HG03108 (cell line): ENCODE measurements around the gene UPB1.

Source experiments
- ATAC-seq: cut with Tn5 transposase; IDR thresholded peaks from one replicate; pipeline ENCODE4 v1.9.1; 2021; ENCODE audit warnings: moderate library complexity; ENCODE audit not compliant: unreplicated experiment

Gene UPB1

GRCh38 chr22:24503137-24503842, 8.2 kb downstream of the UPB1 start:
- peak; percentile 48 for ATAC-seq

DNA sequence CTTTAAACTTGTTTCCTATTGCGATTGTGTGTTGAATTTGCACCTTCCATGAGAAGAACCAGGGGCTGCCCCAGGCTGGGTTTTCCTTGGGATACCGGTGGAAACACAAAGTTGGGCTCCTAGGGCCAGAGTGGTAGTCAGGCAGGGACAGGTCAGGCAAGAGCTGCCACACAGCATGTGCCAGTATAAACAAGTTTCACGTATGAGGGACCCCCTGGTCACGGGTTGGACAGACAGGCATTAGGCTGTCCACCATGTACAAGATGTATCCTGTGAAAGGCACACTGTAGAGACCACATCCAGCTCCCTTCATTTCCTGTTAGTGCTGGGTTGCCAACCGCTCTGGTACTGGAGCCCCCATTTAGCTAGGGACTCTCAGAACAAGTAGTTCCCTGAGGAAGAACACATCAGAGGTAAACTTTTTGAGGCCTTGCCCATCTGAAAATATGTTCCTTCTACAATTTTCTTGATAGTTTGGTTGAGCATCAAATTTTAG, 8.8 kb downstream of the UPB1 start:
- ATAC-seq = no peak

- no peak for ATAC-seq
Observed at GRCh38 chr22:24504540-24504939, 9.4 kb downstream of the UPB1 start.

- no peak for ATAC-seq
Observed at GRCh38 chr22:24504956-24505736, 10.0 kb downstream of the UPB1 start.

GRCh38 chr22:24506802-24507438, 11.8 kb downstream of the UPB1 start:
- ATAC-seq = no peak

DNA sequence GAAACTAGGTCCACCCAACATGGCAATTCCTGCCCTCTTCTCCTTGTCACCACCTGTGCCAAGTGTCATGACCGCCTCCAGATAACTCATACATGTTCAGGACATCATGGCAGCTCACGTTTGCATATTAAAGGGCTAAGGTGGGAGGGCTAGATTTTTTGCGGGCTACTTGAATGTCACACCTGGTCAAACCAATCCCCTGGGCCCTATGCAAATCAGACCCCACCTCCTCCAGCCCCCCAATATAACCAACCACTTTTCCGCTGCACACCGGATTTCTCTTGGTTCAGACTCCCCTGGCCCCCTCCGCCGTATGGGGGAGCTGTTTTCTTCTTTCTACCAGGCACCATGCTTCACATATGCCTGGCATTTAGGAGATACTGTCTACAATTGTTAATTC, 12.6 kb downstream of the UPB1 start:
- ATAC-seq = no peak

- ATAC-seq = no peak
Observed at GRCh38 chr22:24510637-24511625, 15.8 kb downstream of the UPB1 start.

- ATAC-seq = no peak
Observed at GRCh38 chr22:24512043-24512442, 16.9 kb downstream of the UPB1 start.

DNA sequence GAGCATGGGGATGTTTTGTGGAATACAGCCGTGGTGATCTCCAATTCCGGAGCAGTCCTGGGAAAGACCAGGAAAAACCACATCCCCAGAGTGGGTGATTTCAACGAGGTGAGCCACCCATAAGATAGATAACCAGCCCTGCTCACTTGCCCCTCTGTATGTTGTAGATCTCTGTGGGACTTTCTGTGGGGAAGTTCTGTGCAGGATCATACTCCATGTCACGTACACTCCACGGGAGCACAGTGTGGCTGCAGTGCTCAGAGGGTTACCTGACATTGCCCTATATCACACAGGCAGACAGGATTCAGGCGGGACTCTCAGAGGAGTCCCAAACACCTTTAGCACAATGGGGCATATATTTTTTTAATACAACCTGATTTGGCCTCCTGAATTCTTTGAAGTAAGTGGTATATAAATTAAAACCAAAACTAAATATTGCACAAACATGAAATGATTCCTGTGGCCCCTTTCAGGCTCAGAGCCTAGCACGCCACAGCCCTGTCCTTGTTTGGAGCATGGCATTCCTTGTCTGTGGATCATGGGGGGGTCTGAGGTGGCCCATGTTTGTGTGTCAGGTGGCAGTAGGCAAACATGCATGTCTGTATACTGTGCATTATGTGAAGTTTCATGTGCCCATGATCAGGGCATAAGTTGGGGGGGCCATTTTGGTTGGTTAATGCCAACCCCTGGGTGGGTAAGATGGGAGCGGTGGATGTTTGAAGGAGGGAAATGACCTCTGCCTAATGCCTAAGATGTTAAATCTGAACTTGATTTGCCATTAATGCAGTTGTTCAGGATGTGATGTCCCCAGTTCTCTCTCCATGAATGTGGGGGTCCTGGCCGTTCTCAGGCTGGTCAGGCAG, 18.5 kb downstream of the UPB1 start:
- ATAC-seq = no peak

DNA sequence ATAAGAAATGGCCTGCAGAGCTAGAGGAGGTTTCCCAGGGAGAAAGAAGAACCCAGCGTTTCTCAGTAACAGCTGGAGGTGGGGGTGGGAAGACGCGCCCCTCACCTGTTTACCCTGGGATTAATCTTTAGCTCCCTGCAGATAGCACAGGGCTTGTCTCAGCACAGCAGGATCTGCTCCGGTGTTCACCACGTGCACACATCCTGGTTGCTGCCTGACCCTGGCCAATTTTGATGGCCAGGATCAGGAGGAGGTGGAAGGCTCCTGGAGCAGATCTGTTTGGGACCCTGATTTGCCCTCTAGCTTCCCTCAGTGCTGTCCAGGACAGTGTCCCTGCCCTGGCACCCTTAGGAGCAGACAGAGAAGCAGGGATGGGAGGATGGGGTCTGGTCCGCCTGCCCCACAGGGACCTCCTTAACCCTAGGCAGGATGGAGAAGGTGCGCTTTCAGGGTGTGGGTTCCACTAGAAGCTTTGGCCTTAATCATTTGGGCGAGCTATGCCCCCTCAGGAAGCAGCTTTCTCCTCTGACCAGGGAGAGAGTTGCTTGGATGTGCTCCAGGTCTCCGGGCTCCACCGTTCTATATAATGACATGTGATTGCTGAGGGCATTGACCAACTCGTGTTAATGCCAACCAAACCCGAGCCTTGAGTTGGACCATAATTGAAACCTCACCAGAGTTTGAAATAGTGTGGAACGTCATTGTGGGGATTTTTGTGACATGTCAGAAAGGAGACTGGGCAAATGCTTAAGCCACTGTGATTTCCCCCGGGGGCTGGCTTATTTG, 19.3 kb downstream of the UPB1 start:
- no peak for ATAC-seq

DNA sequence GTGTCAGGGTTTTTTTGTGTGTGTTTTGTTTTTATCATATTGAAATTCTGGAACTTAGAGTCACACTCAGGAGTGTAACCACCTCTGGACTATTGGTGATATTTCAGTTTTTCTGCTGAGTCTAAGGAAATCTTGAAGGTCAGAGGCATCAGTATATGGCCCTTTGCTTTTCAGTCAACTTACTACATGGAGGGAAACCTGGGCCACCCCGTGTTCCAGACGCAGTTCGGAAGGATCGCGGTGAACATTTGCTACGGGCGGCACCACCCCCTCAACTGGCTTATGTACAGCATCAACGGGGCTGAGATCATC, 19.9 kb downstream of the UPB1 start:
- ATAC-seq = no peak

- ATAC-seq = no peak
Observed at GRCh38 chr22:24516301-24516737, 21.2 kb downstream of the UPB1 start.

- ATAC-seq = no peak
Observed at GRCh38 chr22:24517446-24517845, 22.3 kb downstream of the UPB1 start.

DNA sequence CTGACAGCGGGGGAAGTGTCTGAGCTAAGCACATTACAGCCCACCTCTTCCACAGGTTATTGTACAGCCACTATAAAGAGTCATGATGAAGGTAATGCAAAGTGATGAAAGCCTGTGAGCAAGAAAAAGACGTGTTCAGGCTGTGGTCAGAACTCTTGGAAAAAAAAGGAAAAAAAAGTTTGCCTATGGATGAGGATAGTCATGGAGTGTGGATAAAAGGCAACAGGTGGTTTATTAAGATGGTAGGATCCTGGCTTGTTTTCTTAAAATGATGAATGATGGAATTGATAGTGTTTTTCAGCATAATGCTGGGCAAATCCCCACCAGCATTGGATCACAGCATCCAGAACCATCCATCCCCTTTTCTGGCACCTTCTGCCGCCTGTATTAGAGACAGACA, 23.1 kb downstream of the UPB1 start:
- ATAC-seq = no peak

DNA sequence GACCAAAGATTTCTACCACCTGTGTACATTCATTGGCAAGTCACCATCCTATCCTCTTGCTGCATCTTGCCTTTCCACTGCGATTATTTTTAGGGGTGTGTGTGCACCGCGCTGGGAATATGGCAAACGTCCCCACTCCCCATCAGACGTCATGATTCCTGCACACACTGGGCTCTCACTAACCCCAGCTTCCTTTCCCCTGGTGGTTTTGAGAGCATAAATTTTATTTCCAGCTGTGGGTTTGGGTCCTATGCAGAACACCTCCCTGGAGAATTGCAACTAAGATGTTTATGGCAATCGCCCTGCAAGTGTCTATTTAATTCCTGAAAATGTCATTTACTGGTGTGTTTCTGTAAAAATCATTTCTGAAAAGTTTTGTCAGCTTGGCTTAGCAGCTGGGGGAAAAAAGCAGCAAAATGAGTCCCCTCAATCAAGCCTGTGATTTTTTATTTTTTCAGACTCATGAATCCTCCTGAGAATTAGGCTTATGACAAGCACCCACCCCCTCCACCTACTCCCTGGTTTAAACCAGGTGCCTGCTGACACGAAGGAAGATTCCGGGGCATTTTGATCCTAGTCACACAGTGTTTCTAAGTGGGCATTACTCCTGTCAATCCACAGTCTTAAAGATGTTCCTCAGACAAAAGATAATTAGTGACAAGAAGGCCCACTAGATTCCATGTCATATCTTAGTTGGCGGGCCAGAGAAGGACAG, 23.8 kb downstream of the UPB1 start:
- no peak for ATAC-seq

DNA sequence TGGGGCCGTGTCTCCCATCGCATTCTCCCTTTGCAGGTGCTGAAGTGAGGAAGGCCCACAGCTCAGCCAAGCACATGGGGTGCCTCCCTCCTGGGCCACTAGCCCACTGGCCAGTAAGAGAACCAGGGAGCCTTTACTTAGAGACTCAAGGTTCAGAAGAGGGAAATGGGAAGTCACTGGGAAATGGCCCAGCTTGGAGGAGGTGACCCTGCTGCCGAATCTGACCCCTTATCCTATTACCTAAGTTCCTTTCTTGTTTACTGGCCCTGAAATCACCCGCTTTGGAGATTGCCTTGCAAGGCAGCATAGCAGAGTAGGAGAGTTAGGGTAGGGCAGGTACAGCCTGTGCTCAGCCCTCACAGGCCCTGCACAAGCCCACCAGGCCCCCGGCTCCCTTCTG, 24.4 kb downstream of the UPB1 start:
- ATAC-seq = no peak

- no peak for ATAC-seq
Observed at GRCh38 chr22:24521791-24522245, 26.7 kb downstream of the UPB1 start.

DNA sequence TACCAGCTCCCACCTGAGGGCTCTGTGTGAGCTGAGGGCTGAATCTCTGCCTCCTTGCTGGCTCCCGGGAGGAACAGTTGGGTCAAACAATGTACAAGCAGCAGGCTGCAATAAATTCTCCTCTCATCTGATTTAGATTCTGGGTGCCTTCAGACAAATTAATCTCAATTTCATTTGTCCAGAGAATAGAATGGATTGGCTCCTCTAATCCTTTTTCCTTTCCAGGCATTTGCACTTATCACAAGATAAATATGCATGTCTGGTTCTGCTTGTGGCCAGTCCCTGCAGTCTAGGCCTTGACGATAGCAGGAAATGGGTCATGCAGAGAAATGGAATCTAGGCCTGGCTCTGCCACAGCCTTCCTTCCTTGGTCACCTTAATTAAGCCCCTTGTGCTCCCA, 28.7 kb downstream of the UPB1 start:
- ATAC-seq = no peak
